Endothelial cell of umbilical vein (primary cell): Measurements from ENCODE around the gene TRIP13. TPM values are rescaled to one million over a fixed set of nuclear protein-coding genes. Genes with fewer than 3 reads are reported as not detected.

Experiments
- BruUV-seq: library from RNA; stranded (reverse); fragments of 400-500 nt; replicated peaks from 2 replicates; lab custom pipeline; 2021; lab: Mats Ljungman, UMichigan
- CTCF ChIA-PET: fragments of 300-600, 350-600 bp; sonication (Branson Sonifier 250); formaldehyde crosslinking; loops from one replicate; lab custom pipeline; 2021; ENCODE audit warnings: antibody characterized with exemption, inconsistent platforms; lab: Charles Lee
- POLR2A ChIA-PET: fragments of 300-600, 350-600 bp; sonication (Branson Sonifier 250); formaldehyde crosslinking; loops from one replicate; lab custom pipeline; 2021; ENCODE audit warnings: antibody characterized with exemption, inconsistent platforms; lab: Charles Lee
- DNase-seq: peaks from one replicate; pipeline ENCODE4 v3.0.0-alpha.2; 2011; ENCODE audit warnings: low read depth, low spot score
- FAIRE-seq: peaks from 2 replicates; lab custom pipeline; 2011; peaks lifted over from hg19 to GRCh38; lab: Jason Lieb, UNC
- H2AFZ ChIP-seq: 2 replicates; pipeline ENCODE4 v1.6.0; 2012; ENCODE audit warnings: low read depth, low read length, control low read depth, inconsistent platforms
- H3K27ac ChIP-seq: 2 replicates; pipeline ENCODE4 v1.5.1; 2011; ENCODE audit warnings: low read depth, mild to moderate bottlenecking, control low read depth, low read length, moderate library complexity; ENCODE audit not compliant: insufficient read depth
- H3K27me3 ChIP-seq, 2 experiments: 2 replicates each; pipeline versions ENCODE4 v1.6.0 to v1.6.1; 2011; ENCODE audit warnings: low read length in 2 of 2, mixed read lengths in 1 of 2; ENCODE audit not compliant: control insufficient read depth in 2 of 2, insufficient read depth in 2 of 2
- H3K36me3 ChIP-seq, 2 experiments: 2 replicates in 1 of 2; 3 replicates in 1 of 2; pipeline ENCODE4 v1.5.1; 2011; ENCODE audit warnings: low read length in 2 of 2, mild to moderate bottlenecking in 1 of 2, moderate library complexity in 1 of 2; ENCODE audit not compliant: control insufficient read depth in 2 of 2, insufficient read depth in 2 of 2; ENCODE audit errors: extremely low read depth in 1 of 2
- H3K4me1 ChIP-seq: 3 replicates; pipeline ENCODE4 v1.5.1; 2011; ENCODE audit warnings: mild to moderate bottlenecking, low read length; ENCODE audit not compliant: control insufficient read depth, insufficient read depth; ENCODE audit errors: extremely low read depth
- H3K4me2 ChIP-seq: 2 replicates; pipeline ENCODE4 v1.6.1; 2011; ENCODE audit warnings: low read length, control low read depth, mixed read lengths; ENCODE audit not compliant: insufficient read depth
- H3K4me3 ChIP-seq, 3 experiments: fragments of 200-600 bp in 1 of 3; sonication (generic), shearing (Covaris generic) in 1 of 3; replicated peaks in 1 of 3; 2 replicates each; pipeline ENCODE4 v1.5.1; 2011 to 2016; ENCODE audit warnings: control low read depth in 3 of 3, low read length in 3 of 3, mild to moderate bottlenecking in 2 of 3, inconsistent platforms in 1 of 3, low read depth in 1 of 3, moderate library complexity in 1 of 3; ENCODE audit not compliant: insufficient read depth in 1 of 3
- H3K79me2 ChIP-seq: 2 replicates; pipeline ENCODE4 v1.6.0; 2012; ENCODE audit warnings: low read length, inconsistent platforms; ENCODE audit not compliant: control insufficient read depth, insufficient read depth
- H3K9ac ChIP-seq: replicated peaks from 2 replicates; pipeline ENCODE3; 2011; ENCODE audit warnings: low read length, control low read depth; ENCODE audit not compliant: insufficient read depth; ENCODE audit errors: extremely low read depth
- H3K9me1 ChIP-seq: replicated peaks from 3 replicates; pipeline ENCODE4 v1.6.0; 2011; ENCODE audit warnings: mild to moderate bottlenecking, low read length; ENCODE audit not compliant: control insufficient read depth, insufficient read depth; ENCODE audit errors: extremely low read depth
- H3K9me3 ChIP-seq: replicated peaks from 2 replicates; pipeline ENCODE4 v1.5.1; 2012; ENCODE audit warnings: low read length, inconsistent platforms; ENCODE audit not compliant: control insufficient read depth, insufficient read depth
- H4K20me1 ChIP-seq: replicated peaks from 2 replicates; pipeline ENCODE3; 2011; ENCODE audit warnings: mild to moderate bottlenecking, low read length; ENCODE audit not compliant: control insufficient read depth, insufficient read depth; ENCODE audit errors: extremely low read depth
- EZH2 ChIP-seq: IDR thresholded peaks from 2 replicates; pipeline ENCODE4 v1.6.1; 2012; ENCODE audit warnings: borderline replicate concordance, low read depth, mild to moderate bottlenecking, moderate library complexity, low read length, inconsistent platforms; ENCODE audit not compliant: severe bottlenecking
- GATA2 ChIP-seq: IDR thresholded peaks from 2 replicates; pipeline ENCODE4 v1.7.0; 2011; ENCODE audit warnings: low read depth, mild to moderate bottlenecking, moderate library complexity, mixed read lengths, low read length; ENCODE audit not compliant: insufficient read length, insufficient read depth
- JUN ChIP-seq: IDR thresholded peaks from 2 replicates; pipeline ENCODE4 v1.6.1; 2011; ENCODE audit warnings: borderline replicate concordance, low read depth; ENCODE audit not compliant: insufficient read length, insufficient read depth
- MYC ChIP-seq: IDR thresholded peaks from one replicate; pipeline ENCODE4 v1.6.1; 2011; ENCODE audit warnings: mild to moderate bottlenecking, low read depth, low read length
- POLR2A ChIP-seq: IDR thresholded peaks from 2 replicates; pipeline ENCODE4 v1.6.1; 2012; ENCODE audit warnings: low read depth, mild to moderate bottlenecking, control low read depth, low read length
- POLR2AphosphoS5 ChIP-seq: IDR thresholded peaks from 2 replicates; pipeline ENCODE4 v1.6.1; 2012; ENCODE audit warnings: low read depth, mild to moderate bottlenecking, control low read depth, low read length, moderate library complexity; ENCODE audit not compliant: insufficient read depth
- dilution Hi-C: fragments of 300-500 bp; cut with MboI; formaldehyde crosslinking; loops from one replicate; pipeline ENCODE4 v1.15.0; 2019; ENCODE audit warnings: low sequenced_read_pairs; ENCODE audit not compliant: extremely low pct_ligation_motif_present
- intact Hi-C: fragments of 100-400 bp; cut with micrococcal nuclease; formaldehyde crosslinking; loops from one replicate; pipeline ENCODE4 v1.10.0; 2022
- polyA plus RNA-seq, 4 experiments: library from polyadenylated mRNA; depleted of rRNA in 3 of 4; stranded (reverse) in 3 of 4; unstranded in 1 of 4; fragments of >200 nt; gene quantifications; 2 replicates each; pipeline versions ENCODE4 v1.2.1 to v1.2.3, GENCODE V29; 2011 to 2012; ENCODE audit warnings: missing spikeins in 1 of 4
- total RNA-seq: library from RNA; stranded (reverse); gene quantifications from 2 replicates; pipeline ENCODE4 v1.2.3, GENCODE V29; 2021

The TRIP13 gene
- total and polyA plus RNA-seq, 2 donors (not counting 3 experiments of a cell fraction or from before 2014, with no cell fraction given) = 17.4 to 39.0 TPM

DNA sequence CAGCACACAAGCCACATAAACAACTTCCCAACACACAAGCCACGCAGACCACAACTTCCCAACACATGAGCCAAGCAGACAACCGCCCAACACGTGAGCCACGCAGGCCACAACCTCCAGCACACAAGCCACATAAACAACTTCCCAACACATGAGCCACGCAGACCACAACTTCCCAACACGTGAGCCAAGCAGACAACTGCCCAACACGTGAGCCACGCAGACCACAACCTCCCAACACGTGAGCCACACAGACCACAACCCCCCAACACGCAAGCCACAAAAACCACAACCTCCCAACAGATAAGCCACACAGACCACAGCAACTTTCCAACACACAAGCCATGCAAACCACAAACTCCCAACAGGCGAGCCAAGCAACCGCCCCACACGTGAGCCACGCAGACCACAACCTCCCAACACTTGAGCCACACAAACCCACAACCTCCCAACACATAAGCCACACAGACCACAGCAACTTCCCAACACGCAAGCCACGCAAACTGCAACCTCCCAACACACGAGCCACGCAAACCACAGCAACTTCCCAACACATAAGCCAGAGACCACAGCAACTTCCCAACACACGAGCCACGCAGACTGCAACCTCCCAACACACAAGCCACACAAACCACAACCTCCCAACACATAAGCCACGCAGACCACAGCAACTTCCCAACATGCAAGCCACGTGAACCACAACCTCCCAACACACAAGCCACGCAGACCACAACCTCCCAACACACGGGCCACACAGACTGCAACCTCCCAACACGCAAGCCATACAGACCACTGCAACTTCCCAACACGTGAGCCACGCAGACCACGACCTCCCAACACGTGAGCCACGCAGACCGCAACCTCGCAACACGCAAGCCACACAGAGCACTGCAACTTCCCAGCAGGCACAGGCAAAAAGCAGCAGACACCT lies 10.2 kb upstream of the TRIP13 start:
- intact Hi-C loops (no loop called here), dilution Hi-C loops (no loop called here)
- no peak overlapping the region for H3K4me2 ChIP-seq
- H3K9me3 ChIP-seq = no peaks in the 10 kb centered on the region
- peaks cover 16 to 72% of the 10 kb centered on the region in 2 experiments for H3K36me3 ChIP-seq
- no peaks in the 10 kb centered on the region for H4K20me1 ChIP-seq
- FAIRE-seq (no peak), DNase-seq (no peak)
- no TSS peak for BruUV-seq
- no peak for TF ChIP-seq POLR2A
- no peak for TF ChIP-seq JUN
- TF ChIP-seq GATA2 = no peak
- no peak for TF ChIP-seq EZH2
- TF ChIP-seq POLR2AphosphoS5 = no peak
- no peak for TF ChIP-seq MYC
- no peaks in the 10 kb centered on the region for H3K27me3 ChIP-seq
- no peak overlapping the region for H3K9ac ChIP-seq
- CTCF ChIA-PET = no interaction called here
- peaks cover 42% of the 10 kb centered on the region for H3K79me2 ChIP-seq
- H3K27ac ChIP-seq = no peak overlapping the region
- POLR2A ChIA-PET = no interaction called here
- no peak overlapping the region for H2AFZ ChIP-seq
- no peak overlapping the region for H3K4me3 ChIP-seq
- no peaks in the 10 kb centered on the region for H3K4me1 ChIP-seq
- H3K9me1 ChIP-seq = no peaks in the 10 kb centered on the region
